Heart left ventricle (tissue), 13 donors: ENCODE data around the gene MTG1.

Experiments
- POLR2A ChIP-seq, 2 donors: fragments of 450-650 bp; IDR thresholded peaks; one replicate each; pipeline ENCODE4 v1.6.1; 2017; ENCODE audit warnings: antibody characterized with exemption in 2 of 2, mild to moderate bottlenecking in 2 of 2, moderate library complexity in 2 of 2
- TF ChIP-seq, protein P1 (sequence below), 12 donors: fragments of 200-600 bp; sonication (generic) in 4 of 12; IDR thresholded peaks; one replicate each; pipeline versions ENCODE4 v1.5.0 to v1.8.0; 2018 to 2022; ENCODE audit warnings: antibody characterized with exemption in 12 of 12, mild to moderate bottlenecking in 5 of 12
- donor health status: ischemic (EF 13 %, LVEDD 7.1; RV severe dilation, severe dysfunction).
- donor health status: DM: no; HTN: yes; CAD: no.
- donor health status: DM: no; HTN: no; CAD: no.
- donor health status: ischemic (EF 25% LVEDD 6.9; RV normal size, moderate dysfunction).
- donor health status: ischemic (EF 25% LVEDD 5.7; RV mildly dilated, moderate dysfunction).
- donor health status: ischemic (EF 35%, LVEDD 5.7; RV mildly dilated, moderate dysfunction).
- donor health status: nonischemic (EF 11% LVEDD 7.7; RV severe dilation, severe dysfunction).
- donor health status: DM: yes; HTN: yes; CAD: no.
- donor health status: PGD.
- donor health status: ischemic (EF 29% LVEDD 5.4; RV normal size, mild dysfunction).
- donor health status: nonischemic (EF 23%, LVEDD 6.1; RV moderate dilation, normal function).

DNA sequence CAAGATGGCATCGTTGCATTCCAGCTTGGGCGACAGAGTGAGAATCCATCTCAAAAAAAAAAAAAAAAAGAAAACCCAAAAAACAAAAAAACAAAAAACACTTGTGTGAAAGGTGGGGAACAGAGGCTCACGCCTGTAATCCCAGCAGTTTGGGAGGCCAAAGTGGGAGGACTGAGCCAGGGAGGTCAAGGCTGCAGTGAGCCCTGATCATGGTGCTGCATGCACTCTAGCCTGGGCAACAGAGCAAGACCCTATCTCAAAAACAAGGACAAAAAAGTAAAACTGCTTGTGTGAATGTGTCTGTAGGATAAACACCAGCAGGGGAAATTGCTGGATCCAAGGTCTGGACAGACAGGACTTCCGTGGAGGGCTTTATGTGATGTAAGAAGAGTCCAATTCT is 10.4 kb upstream of the MTG1 start:
- TF ChIP-seq, protein P1, sequence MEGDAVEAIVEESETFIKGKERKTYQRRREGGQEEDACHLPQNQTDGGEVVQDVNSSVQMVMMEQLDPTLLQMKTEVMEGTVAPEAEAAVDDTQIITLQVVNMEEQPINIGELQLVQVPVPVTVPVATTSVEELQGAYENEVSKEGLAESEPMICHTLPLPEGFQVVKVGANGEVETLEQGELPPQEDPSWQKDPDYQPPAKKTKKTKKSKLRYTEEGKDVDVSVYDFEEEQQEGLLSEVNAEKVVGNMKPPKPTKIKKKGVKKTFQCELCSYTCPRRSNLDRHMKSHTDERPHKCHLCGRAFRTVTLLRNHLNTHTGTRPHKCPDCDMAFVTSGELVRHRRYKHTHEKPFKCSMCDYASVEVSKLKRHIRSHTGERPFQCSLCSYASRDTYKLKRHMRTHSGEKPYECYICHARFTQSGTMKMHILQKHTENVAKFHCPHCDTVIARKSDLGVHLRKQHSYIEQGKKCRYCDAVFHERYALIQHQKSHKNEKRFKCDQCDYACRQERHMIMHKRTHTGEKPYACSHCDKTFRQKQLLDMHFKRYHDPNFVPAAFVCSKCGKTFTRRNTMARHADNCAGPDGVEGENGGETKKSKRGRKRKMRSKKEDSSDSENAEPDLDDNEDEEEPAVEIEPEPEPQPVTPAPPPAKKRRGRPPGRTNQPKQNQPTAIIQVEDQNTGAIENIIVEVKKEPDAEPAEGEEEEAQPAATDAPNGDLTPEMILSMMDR (IDR thresholded peaks at IDR 0.05): no peak
- no peak for TF ChIP-seq POLR2A (IDR thresholded peaks at IDR 0.05)
